ENCODE data around the gene PALMD. TPM values are rescaled to one million over a fixed set of nuclear protein-coding genes. Genes with fewer than 3 reads are reported as not detected.

The PALMD gene
- total and polyA plus RNA-seq, 2 donors (not counting 1 experiment from before 2014, with no cell fraction given), result not detected

GRCh38 chr1:99713006-99713405 is 67.1 kb downstream of the PALMD start:
- H3K36me3 ChIP-seq (replicated peaks in 1 of 2; ENCODE audit: control extremely low read depth in 1 of 2, control insufficient read depth in 1 of 2, extremely low read depth in 1 of 2, insufficient read depth in 2 of 2, low read length in 1 of 2), result no peaks in the 10 kb centered on the region
- no CpG with 5 or more reads among the region's 2 CpGs for WGBS (ENCODE audit: insufficient coverage)
- Mint-ChIP-seq H3K4me3 (no peak overlapping the region), H3K4me1 (no peaks in the 10 kb centered on the region), H3K27ac (no peak overlapping the region), H3K27me3 (no peaks in the 10 kb centered on the region), H3K9me3 (ENCODE audit: insufficient read depth) (no peaks in the 10 kb centered on the region)
- no peak overlapping the region for H3K4me2 ChIP-seq (replicated peaks; ENCODE audit: low read depth, low read length, poor library complexity, severe bottlenecking)
- no peak for DNase-seq
- H3K9ac ChIP-seq (ENCODE audit: low read length), result no peak overlapping the region
- no peak overlapping the region for H3K4me3 ChIP-seq (ENCODE audit: control extremely low read depth in 1 of 5, extremely low read depth in 1 of 5, insufficient read depth in 1 of 5, low read depth in 2 of 5, low read length in 4 of 5)
- no peaks in the 10 kb centered on the region for H3K9me3 ChIP-seq (ENCODE audit: control extremely low read depth in 1 of 3, control insufficient read depth in 2 of 3, insufficient read depth in 1 of 3, low read length in 2 of 3)
- no peaks in the 10 kb centered on the region for H3K4me1 ChIP-seq (ENCODE audit: control insufficient read depth in 2 of 2, insufficient read depth in 2 of 2, low read length in 2 of 2)
- no peak for TF ChIP-seq CTCF (IDR thresholded peaks at IDR 0.05)
- TF ChIP-seq EZH2 (IDR thresholded peaks at IDR 0.05; ENCODE audit: borderline replicate concordance, insufficient read depth, low read depth, low read length, poor library complexity, severe bottlenecking), result no peak
- no peaks in the 10 kb centered on the region for H4K20me1 ChIP-seq (ENCODE audit: control insufficient read depth, insufficient read depth, low read length, poor library complexity, severe bottlenecking)
- intact Hi-C loops (cut with micrococcal nuclease), result no loop called here
- H3K79me2 ChIP-seq (ENCODE audit: control insufficient read depth, insufficient read depth, low read length), result no peaks in the 10 kb centered on the region
- no peaks in the 10 kb centered on the region for H3K27me3 ChIP-seq (replicated peaks in 1 of 4; ENCODE audit: control extremely low read depth in 1 of 4, control insufficient read depth in 3 of 4, insufficient read depth in 4 of 4, low read length in 3 of 4)
- no peak for ATAC-seq (ENCODE audit: low read depth)
- ChIA-PET CTCF (interaction anchor here (1.0 kb wide), 1 partner anchor 9 kb away, joined by 3 read pairs; no protein-coding TSS in a partner anchor), POLR2A (no interaction called here)
- no peak overlapping the region for H2AFZ ChIP-seq (ENCODE audit: insufficient read depth, low read depth, low read length, poor library complexity, severe bottlenecking)
- no peak overlapping the region for H3K27ac ChIP-seq (ENCODE audit: low read length in 2 of 2)

DNA sequence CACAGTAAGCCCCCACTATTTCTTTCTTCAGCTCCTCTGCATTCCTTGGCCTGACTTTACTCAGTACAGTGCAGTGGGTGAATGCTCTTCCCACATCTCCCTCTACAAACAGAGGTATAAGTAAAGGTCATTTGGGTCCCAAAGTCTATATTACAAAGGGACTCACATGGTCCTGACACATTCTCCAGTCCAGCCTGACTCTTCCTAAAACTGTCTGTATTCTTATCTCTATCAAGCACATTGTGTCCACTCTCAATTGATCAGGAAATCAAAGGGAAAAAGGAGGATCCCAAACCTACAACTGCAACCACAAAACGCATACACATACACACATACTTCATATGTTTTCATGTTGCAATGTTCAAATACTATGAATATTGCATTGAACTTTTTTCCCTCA is 71.1 kb downstream of the PALMD start:
- Mint-ChIP-seq H3K27me3 (no peaks in the 10 kb centered on the region), H3K4me3 (no peak overlapping the region), H3K27ac (no peak overlapping the region), H3K9me3 (ENCODE audit: insufficient read depth) (no peaks in the 10 kb centered on the region), H3K4me1 (no peaks in the 10 kb centered on the region)
- H3K4me3 ChIP-seq (ENCODE audit: control extremely low read depth in 1 of 5, extremely low read depth in 1 of 5, insufficient read depth in 1 of 5, low read depth in 2 of 5, low read length in 4 of 5), result no peak overlapping the region
- intact Hi-C loops (cut with micrococcal nuclease), result no loop called here
- TF ChIP-seq EZH2 (IDR thresholded peaks at IDR 0.05; ENCODE audit: borderline replicate concordance, insufficient read depth, low read depth, low read length, poor library complexity, severe bottlenecking), result no peak
- no peak for TF ChIP-seq CTCF (IDR thresholded peaks at IDR 0.05)
- DNase-seq (no peak), ATAC-seq (ENCODE audit: low read depth) (no peak)
- no peaks in the 10 kb centered on the region for H3K9me3 ChIP-seq (ENCODE audit: control extremely low read depth in 1 of 3, control insufficient read depth in 2 of 3, insufficient read depth in 1 of 3, low read length in 2 of 3)
- H3K79me2 ChIP-seq (ENCODE audit: control insufficient read depth, insufficient read depth, low read length), result no peaks in the 10 kb centered on the region
- H3K27me3 ChIP-seq (replicated peaks in 1 of 4; ENCODE audit: control extremely low read depth in 1 of 4, control insufficient read depth in 3 of 4, insufficient read depth in 4 of 4, low read length in 3 of 4), result no peaks in the 10 kb centered on the region
- no CpG with 5 or more reads among the region's 1 CpG for WGBS (ENCODE audit: insufficient coverage)
- H3K4me2 ChIP-seq (replicated peaks; ENCODE audit: low read depth, low read length, poor library complexity, severe bottlenecking), result no peak overlapping the region
- H3K4me1 ChIP-seq (ENCODE audit: control insufficient read depth in 2 of 2, insufficient read depth in 2 of 2, low read length in 2 of 2), result no peaks in the 10 kb centered on the region
- ChIA-PET CTCF (no interaction called here), POLR2A (no interaction called here)
- no peaks in the 10 kb centered on the region for H3K36me3 ChIP-seq (replicated peaks in 1 of 2; ENCODE audit: control extremely low read depth in 1 of 2, control insufficient read depth in 1 of 2, extremely low read depth in 1 of 2, insufficient read depth in 2 of 2, low read length in 1 of 2)
- H3K27ac ChIP-seq (ENCODE audit: low read length in 2 of 2), result no peak overlapping the region
- H4K20me1 ChIP-seq (ENCODE audit: control insufficient read depth, insufficient read depth, low read length, poor library complexity, severe bottlenecking), result no peaks in the 10 kb centered on the region
- H3K9ac ChIP-seq (ENCODE audit: low read length), result no peak overlapping the region
- no peak overlapping the region for H2AFZ ChIP-seq (ENCODE audit: insufficient read depth, low read depth, low read length, poor library complexity, severe bottlenecking)
